CD4-positive, alpha-beta T cell treated with Interleukin-1 beta for 1 hour (primary cell): ENCODE data around the gene PPP1R1C.

Experiments used
- DNase-seq, 2 donors: peaks; one replicate each; pipeline ENCODE4 v3.0.0-alpha.2; 2020 to 2022

The PPP1R1C gene

DNA sequence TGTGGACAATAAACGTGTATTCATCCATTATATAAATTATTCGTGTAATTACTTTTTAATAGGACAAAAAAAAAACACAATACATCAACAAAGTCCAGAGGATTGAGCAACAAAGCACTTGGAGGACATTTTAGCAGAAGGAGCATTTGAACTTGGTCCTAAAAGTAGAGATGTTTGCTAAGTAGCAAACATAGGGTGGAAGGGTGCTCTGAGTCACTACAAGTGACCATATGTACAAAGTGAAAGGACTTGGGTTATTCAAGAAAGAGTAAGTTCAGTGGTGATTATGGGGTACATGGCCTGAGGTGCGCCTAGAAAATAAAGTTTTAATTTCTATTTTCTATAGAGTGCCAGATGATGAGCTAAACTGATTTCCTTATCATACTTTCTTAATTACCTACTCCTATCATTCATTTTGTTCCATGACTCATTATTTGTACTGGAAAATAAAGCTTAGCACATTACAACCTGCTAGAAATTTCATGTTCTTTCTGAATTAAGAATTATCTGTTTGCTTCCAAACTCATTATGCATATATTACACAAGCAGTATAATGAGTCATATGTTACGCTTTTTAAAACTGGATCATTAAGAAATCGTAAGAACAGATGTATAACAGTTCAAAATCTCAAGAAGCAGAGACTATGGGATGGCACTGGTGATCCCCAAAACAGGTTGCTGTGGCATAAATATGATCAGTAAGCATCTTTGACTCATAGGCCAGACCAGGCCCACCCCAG lies 13.1 kb upstream of the PPP1R1C start:
- DNase-seq = no peak

DNA sequence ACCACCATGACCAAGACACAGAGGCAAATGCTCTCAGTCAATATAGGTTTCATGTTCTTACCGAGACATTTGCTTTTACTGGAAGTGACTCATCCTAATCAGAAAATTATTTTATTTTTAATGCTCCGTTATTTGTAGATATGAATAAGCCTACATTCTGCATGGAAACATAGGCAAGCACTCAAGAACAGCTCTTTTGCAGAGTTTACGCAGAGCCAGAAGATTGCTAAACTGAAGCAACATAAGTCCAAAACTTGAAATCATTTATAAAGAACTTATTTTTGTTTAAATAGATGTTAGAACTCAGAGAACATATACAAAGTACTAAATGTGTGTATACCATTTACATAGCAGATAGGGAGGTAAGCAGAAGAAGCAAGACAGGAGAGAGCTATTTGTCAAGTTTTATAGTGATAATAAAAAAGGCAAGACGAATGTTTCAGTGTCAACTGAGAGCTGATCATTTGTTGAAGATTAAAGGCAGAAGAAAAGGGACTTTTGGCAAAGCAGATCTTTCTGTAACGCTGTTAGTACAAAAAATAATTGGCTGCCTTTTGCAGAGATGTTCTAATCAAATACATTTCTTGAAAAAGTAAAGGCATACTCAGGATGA lies 12.4 kb upstream of the PPP1R1C start:
- no peak for DNase-seq

DNA sequence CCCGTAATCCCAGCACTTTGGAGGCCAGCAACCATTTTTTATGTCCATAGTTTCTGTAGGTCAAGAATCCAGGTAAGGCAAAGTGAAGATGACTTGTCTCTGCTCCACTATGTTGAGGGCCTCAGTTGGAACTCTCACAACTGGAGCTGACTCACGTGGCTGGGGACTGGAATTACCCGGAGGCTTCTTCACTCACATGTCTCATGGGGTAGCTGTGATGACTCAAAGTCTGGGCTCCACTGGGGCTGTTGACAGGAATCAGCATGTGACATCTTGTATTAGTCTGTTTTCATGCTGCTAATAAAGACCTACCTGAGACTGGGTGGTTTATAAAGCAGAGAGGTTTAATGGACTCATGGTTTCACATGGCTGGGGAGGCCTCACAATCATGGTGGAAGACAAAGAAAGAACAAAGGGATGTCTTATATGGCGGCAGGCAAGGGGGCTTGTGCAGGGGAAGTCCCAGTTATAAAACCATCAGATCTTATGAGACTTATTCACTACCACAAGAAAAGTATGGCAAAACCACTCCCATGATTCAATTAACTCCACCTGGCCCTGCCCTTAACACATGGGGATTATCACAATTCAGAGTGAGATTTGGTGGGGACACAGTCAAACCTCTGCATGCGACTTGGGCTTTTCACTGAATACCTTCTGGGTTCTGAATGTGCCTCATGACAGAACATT lies 7.8 kb upstream of the PPP1R1C start:
- no peak for DNase-seq

DNA sequence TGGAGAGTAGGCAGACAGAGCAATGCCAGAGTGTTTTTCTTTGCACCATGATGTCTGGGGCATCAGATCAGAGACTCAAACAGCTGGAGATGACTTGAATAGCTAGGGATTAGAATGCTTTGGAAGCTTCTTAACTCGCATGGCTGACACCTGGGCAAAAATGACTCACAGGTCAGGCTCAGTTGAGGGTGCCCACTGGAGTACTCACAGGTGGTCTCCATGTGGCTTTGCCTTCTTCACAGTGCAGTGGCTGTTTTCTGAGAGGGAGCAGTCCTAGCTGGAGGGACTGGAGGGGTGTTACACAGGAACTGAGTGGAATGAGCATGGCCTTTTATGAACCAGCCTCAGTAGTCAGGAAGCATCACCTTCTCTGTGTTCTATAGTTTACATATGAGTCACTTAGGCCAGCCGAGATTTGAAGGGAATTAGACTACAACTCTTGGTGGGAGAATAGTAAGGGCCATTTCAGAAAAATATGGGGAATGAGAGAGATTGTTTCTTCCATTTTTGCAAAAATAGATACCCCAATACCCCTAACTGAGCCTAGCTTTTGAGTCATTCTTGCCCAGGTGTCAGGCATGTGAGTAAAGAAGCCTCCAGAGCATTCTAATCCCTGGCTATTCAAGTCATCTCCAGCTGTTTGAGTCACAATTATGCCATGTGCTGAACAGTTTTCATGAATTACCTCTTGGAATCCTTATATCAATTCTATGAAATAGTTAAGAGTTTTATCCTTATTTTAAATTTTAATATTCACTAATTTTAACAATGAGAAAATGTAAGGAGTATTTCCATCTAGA lies 7.1 kb upstream of the PPP1R1C start:
- no peak for DNase-seq

DNA sequence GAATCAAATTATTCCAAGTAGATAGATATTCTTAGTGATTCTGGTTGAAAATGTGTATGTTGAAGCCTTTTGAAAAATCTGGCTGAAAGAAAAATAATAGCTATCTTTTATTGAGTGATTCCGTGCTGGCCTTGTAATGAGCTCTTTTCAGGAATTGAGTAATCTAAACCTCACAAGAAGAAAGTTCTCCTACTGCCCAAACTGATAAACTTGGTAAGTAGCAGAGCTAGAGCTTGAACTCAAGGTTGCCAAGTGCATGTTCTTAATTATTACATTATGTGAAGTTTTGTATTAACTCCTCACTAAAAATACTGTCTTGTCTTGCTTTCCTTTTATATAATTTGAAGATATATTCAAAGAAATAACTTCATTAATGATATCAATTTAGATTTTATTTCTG lies 1.6 kb upstream of the PPP1R1C start:
- no peak for DNase-seq

DNA sequence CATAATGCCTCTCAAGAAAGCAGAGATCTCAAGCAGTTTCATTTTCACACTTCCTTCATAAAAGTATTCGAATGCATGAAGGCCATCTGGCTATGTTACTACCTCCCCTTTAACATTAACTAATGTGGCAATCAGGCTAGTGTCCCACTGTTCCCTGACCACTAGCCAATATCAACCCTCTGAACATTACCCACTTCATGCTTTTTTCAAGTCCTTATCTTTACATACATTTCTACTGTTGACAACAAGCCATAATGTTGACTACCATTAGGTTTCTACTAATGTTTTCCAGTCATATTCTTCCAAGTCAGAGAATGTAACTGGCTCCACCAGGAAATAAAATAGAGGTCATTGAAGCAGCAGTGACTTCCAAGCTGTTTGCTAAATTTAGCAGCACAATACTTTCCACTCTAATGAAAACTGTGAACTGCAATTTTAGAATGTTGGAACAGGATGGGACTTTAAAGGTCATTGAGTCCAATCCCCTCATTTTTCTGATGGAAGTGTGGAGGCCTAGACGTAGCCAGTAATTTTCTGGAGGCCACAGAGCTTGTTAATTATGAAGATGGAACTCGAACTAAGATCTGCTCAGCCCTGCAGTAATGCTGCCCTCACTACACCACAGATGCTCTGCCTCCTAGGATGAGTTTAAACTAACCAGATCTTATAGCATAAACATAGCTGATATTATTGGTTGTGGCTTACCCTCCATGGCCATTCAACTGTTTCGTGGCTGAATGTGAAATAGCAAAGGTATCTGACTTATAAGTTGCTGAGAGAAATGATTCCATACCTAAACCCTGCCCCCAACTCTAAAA lies 630 bp upstream of the PPP1R1C start:
- DNase-seq = no peak

DNA sequence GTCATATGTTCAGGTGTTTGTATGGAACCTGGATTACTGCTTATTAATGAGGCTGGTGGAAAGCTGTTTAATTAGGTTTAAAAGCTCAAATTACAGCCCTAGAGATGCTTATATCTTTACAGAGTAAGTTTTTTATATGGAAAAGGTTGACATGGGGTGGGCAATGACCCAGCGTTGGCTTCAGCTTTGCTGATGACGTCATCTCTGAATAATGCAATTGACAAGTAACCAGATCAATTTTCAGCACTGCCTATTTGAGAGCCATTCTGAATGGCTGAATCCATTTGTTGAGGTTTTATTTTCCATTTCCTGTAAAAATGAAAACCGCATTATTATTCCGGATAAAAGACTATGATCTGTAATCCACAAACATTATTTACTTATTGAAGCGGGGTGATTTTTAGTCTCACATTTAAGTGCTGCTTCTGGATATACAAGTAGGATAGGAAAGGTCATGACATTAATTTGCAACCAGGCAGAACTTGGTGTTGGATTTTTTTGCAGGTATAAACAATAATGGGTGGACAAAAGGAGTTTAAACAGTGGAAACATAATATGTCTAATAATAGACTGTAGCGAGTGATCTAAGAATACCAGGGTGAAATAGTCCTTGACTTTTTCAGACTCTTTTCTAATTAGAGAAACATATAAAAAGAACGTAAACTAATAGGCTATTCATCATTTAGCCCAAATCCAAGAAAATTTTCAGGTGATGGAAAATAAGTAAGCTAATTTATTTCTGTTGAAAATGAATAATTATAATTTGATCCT lies 2.7 kb downstream of the PPP1R1C start:
- no peak for DNase-seq

DNA sequence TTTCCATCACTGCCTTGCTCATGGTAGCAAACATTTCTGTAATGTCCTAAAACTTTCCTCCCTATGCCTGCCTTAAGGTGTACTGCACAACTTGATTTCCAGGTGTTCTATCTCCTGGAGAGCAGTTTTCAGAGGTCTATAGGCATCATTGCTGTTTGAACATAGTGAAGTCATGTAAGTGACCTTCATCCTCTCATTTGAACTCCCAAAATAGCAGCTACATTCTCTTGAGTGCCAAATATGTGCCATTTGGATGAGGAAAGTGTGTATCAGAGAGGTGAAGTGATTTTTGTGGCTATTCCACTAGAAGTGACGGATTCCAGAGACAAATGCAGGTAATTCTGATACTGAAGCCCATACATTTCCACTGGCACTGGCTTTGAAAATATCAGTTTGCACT lies 3.4 kb downstream of the PPP1R1C start:
- no peak for DNase-seq

DNA sequence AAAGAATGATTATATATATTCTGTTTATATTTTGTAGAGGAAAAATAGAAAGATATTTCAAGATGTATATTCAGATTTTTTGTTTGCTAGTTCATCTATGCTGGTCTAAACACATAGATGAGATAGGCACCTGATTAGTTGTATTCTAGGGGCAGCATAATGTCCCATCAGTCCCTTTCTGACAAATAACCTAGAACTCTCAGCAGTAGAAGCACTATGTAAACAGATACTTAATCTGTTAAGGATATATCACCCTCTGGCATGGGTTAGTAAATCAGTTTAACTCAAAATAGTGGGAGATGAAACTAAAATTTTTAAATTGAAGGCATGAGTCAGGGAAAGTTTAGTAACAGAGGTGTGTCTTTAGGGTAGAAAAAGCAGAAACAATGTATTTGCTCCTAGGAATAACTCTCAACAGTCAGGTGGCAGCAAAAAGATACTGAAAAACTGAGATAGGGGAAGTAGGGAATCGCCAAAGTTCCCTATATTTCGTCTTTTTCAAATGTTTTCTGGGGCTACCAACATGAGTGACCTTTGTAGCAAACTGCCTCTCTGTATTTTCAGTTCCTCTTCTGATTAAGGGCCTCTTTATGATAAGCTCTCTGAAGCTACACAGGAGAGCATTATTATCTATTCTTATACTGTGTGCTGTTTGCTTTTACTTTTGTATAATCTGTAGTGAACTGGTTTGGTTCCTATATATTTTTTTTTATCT lies 5.7 kb downstream of the PPP1R1C start:
- no peak for DNase-seq

DNA sequence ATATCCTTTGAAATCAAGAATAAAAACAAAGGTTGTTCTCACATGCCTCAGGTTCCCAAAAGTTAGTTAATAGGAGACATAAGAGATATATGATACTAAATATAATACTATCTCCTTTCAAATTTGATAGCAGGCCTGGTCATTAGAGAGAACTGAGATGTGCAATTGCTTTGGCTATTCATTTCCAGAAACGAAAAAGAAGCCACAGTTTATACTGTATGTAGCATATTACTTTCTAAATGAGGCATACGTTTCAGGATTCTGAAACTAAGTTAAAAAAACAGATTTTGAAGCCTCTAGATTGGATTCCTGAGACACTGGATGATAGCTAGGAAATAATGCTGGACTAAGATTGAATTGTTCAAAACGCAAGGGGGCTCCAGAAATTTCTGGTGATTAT lies 7.1 kb downstream of the PPP1R1C start:
- no peak for DNase-seq

DNA sequence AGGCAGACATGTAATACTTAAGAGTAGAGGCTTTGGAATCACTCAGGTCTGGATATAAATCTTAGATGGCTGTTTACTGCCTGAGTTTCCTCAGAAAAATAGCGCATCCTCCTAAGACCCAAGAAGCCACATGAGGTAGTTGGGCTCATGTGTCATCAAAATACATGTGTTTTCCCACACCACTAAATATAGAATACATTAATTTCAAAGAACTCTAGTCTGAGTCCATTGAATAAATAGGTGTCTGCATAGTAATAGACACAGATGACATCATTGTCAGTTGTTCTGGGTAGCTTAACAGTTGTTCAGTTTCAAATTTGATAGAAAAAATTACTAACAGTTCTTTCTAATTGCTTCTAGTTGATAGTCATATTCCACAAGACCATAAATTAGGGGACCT lies 9.6 kb downstream of the PPP1R1C start:
- DNase-seq = no peak

DNA sequence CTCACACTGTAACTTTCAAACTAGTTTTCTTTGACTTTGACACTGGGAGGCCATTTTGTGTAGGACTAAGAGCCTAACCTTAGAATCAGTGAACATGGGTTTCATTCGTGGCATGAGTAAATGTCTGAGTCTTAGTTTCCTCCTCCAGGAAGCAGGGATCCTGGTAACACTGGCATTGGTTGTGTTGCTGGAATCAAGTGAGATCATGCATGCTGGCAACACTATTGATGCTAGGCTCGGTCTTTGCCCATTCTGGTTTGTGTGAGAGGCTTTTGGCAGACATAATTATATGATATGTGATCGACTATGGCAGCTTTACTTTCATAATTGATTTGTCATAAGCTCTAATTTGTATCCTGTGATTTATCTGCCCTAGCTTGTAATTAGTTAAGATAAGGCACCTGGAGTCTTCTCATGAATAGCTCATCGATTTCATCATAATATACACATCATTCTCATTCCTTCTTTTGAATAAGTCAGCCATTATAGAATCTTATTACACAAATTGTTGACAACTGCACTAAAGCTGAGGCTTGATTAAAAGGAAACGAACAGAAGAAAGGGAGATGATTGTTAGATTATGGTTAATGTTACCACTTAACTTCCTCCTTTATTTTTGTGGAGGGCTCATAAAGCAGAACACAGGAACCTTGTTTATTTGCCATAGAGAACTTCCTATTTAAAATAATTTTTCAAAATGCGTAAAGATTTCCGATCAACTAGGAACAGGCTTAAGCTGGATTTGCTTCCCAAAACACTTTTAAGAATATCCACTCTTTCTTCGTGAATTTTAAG lies 12.6 kb downstream of the PPP1R1C start:
- DNase-seq = no peak

DNA sequence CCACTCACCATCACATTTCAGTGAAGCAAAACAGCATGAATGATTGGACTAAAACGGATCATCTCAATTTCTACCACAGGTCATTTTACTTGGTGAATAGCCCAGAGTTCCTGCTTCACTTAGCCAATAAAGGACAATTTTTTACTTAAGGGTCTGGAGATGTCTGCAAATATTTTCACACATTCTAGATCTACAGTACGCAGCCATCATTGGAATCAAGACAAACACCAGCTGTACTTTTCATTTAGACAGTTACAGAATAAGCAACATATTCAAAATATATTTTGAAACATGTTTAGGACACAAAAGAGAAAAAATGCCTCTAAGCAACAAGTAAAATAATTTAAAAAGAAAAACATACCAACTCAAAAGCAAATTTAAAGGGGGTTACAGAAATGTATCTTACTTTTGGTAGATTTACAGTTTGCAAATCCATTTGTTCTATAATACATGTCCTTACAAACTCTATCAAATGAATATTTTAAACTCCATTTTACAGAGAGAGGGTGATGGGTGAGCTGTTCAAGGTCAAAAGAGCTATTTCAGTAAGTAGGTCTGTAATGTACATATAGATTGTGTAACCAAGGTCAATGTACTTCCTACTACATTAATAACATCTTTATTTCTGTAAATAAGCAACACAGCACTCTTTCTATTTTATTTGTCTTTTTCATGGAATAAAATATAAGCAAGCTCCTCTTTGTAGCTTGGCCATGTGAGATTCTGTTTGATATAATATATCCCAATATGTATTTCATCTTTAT lies 13.4 kb downstream of the PPP1R1C start:
- no peak for DNase-seq

DNA sequence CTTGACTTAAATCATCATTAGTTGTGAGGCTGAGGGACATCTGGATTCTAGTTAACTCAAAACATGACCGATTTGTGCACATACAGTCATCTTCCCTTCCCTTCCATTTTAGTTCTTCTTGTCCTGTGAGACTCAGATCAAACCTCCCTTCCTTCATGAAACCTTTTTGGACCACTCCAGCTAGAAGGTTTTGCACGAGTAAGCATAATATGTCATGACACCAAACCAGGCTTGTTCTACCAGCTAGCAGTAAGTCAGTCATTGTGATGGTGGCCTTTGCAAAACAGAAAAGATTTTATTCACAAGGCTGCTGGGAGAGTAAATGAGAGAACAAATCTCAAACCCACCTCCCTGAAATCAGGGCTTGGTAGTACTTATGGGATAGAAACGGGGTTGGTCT lies 14.3 kb downstream of the PPP1R1C start:
- no peak for DNase-seq

DNA sequence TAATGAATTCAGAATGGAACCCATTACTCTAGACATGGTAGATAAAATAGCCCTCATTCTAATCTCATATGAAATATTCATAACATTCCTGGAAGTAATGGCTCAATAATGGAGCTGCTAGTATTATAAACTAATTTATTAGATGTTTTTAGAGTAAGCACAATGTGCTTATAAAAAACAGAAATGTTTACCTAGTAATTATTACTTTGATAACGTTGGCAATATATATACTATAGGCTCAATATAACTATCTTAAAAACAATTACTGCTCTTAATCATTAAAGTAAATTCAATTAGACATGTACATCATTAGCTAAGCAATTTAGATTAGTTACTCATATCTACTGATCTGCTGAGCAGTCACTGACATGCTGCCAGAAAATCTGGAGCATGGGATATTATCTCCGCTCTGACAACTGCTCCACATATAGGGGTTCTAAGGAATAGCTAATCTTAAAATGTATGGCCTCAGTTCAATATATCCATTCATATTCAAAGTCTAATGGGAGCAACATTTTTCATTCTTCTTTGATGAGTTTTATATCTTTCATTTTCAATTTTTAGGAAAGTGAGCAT lies 19.4 kb downstream of the PPP1R1C start:
- DNase-seq = no peak

DNA sequence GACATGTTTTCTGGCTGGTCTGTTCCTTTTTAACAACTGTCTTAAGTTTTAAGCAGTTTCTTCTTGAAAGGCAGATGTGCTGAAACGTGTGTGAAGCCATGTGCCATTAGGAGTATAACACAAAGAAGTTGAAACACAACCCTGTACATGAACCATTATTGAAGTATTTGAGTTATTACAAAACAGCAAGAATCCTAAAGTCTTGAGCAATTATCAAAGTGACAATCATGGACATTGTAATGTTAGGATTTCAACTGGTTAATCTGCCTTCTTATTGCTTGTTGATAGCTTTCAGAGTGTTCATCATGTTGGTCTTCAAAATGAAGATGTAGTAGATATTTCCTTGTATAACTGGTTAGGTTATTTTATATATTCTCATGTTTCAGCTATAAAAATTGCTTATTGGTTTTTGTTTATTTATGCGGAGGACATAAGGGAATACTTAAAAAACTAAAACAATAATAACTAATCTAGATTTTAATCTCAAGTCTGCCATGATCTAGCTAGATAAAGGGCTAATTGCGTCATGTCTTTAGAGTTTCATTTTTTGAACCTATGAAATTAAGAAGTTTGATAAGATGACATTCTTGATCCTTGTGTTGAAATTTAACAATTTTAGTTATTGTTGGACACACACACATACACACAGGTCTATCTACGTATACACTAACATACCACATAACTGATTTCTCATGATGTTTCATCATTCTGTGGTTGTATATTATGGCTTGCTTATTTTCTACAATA lies 21.1 kb downstream of the PPP1R1C start:
- DNase-seq = no peak

DNA sequence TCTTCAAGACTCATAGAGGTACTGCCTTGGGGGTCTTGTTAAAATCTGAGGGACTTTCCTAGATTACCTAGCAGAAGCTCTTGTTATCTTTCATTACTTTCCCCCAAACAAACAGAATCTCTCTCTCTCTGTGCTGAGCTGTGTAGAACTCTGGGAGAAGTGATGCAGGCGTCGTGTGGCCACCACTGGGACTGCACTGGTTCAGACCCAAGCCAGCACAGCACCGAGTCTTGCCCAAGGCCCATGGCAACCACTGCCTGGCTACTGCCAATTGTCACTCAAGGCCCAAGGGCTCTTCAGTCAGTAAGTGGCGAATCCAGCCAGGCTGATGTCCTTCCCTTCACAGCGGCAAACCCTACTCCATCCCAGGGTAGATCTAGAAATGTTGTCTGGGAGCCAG lies 28.6 kb downstream of the PPP1R1C start:
- no peak for DNase-seq
